DND-41 (cell line): Measurements from ENCODE around the gene INTS6.

Source experiments
- CTCF ChIP-seq: IDR thresholded peaks from 2 replicates; pipeline ENCODE4 v1.5.1; 2012; ENCODE audit warnings: borderline replicate concordance, low read length, moderate library complexity, mild to moderate bottlenecking; ENCODE audit not compliant: poor library complexity, severe bottlenecking; ENCODE audit errors: extremely low read depth
- EZH2 ChIP-seq: IDR thresholded peaks from 3 replicates; pipeline ENCODE4 v1.6.1; 2012; ENCODE audit warnings: borderline replicate concordance, low read depth, mild to moderate bottlenecking, moderate library complexity, low read length, inconsistent platforms; ENCODE audit not compliant: severe bottlenecking

GRCh38 chr13:51349016-51349415 is 103.8 kb downstream of the INTS6 start:
- TF ChIP-seq CTCF: no peak
- TF ChIP-seq EZH2: no peak
